Natural killer cell treated with Interleukin-12 subunit alpha and Interleukin-12 subunit beta and Interleukin-15 and Interleukin-18, amount 100 ng/mL, for 72 hours (primary cell): ENCODE data around the gene HUNK. TPM values are rescaled to one million over a fixed set of nuclear protein-coding genes. Genes with fewer than 3 reads are reported as not detected.

Experiments
- ATAC-seq, 2 donors: fragments of 150-1000 bp; cut with Tn5 transposase in 1 of 2; sonication (Bioruptor Pico), chemical (Tn5 transposase) in 1 of 2; 2 replicates each; pipeline ENCODE4 v1.10.0; 2021
- DNase-seq: peaks from one replicate; pipeline ENCODE4 v3.0.0; 2022; ENCODE audit warnings: low spot score
- H3K27ac Mint-ChIP-seq, 2 donors: 1 replicate in 1 of 2; 2 replicates in 1 of 2; pipeline ENCODE4 v1.8.0; 2022; ENCODE audit warnings: mixed read lengths in 2 of 2, mild to moderate bottlenecking in 1 of 2, moderate library complexity in 1 of 2
- H3K27me3 Mint-ChIP-seq, 2 donors: 1 replicate in 1 of 2; 2 replicates in 1 of 2; pipeline ENCODE4 v1.8.0; 2022; ENCODE audit warnings: mixed read lengths in 2 of 2
- H3K36me3 Mint-ChIP-seq: one replicate; pipeline ENCODE4 v1.8.0; 2022; ENCODE audit warnings: mixed read lengths
- H3K4me1 Mint-ChIP-seq, 2 donors: 1 replicate in 1 of 2; 2 replicates in 1 of 2; pipeline ENCODE4 v1.8.0; 2022; ENCODE audit warnings: low read depth in 2 of 2, mixed read lengths in 2 of 2, mild to moderate bottlenecking in 1 of 2
- H3K4me3 Mint-ChIP-seq: one replicate; pipeline ENCODE4 v1.8.0; 2022; ENCODE audit warnings: mixed read lengths
- H3K9me3 Mint-ChIP-seq: 2 replicates; pipeline ENCODE4 v1.8.0; 2022; ENCODE audit warnings: mixed read lengths
- total RNA-seq, 2 donors: library from RNA; stranded (reverse); gene quantifications; one replicate each; pipeline ENCODE4 v1.2.3, GENCODE V29; 2022

HUNK gene
- total RNA-seq, 2 donors from 2014 or later: 0.07 TPM; not detected in 1

DNA sequence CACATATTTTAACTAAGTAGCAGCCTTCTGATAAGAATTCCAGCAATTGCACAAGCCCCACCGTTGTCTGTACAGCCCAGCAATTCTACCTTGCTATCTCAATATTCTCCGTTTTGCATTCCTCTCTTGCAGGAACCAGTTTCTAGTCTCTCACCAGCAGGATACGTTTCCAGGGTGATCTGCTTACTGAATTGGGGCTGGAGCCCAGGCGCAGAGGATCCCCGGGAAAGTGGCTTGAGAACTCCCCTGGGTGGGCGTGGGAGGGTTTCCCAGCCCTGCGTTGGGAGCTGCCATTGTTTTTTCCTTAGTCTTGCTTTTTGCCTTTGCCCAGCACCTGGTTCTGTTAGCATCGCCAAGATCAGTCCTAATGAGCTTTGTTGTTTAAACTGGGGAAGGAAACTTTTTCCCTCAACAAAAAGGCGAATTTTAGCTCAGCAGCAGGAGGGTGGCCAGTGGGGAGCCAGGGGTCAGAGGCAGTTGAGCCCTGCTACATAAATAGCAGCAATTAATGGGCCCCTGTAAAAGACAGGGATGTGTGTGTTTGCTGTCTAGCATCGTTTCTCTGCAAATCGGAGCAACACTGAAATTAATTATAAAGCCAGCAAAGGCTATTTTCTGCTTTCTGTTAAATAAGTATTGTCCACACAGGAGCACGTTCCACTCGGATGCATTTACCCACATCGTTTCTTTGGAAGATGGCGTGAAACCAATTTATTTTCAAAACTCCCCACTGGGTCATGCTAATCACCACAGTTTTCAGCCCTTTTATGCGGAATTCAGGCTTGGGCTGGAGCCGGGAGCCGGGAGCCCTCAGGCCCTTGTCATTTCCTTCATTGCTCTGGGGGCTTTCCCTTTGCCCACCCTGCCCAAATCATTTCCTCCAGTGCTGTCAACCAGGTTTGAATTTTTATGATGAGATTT, 36.6 kb downstream of the HUNK start:
- H3K4me3 Mint-ChIP-seq: no peak overlapping the region
- H3K27me3 Mint-ChIP-seq: peaks cover 23 to 42% of the 10 kb centered on the region in 2 donors
- no peaks in the 10 kb centered on the region for H3K4me1 Mint-ChIP-seq
- ATAC-seq (no peak), DNase-seq (no peak)
- no peaks in the 10 kb centered on the region for H3K36me3 Mint-ChIP-seq
- no peaks in the 10 kb centered on the region for H3K9me3 Mint-ChIP-seq
- no peak overlapping the region for H3K27ac Mint-ChIP-seq

DNA sequence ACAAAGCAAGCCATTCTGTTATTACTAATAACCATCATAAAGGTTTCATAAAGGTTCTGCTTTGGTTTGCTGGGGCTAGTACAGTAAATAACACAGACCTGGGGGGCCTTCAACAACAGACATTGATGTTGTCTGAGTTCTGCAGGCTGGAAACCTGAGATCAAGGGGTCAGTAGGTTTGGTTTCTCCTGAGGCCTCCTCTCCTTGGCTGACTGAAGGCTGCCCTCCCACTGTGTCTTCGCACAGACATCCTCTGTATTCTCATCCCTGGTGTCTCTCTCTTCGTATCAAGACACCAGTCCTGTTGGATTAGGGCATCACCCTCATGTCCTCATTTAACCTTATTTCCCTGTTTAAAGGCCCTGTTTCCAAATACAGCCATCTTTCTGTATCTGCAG, 37.3 kb downstream of the HUNK start:
- no peaks in the 10 kb centered on the region for H3K9me3 Mint-ChIP-seq
- no peaks in the 10 kb centered on the region for H3K36me3 Mint-ChIP-seq
- H3K27ac Mint-ChIP-seq: no peak overlapping the region
- no peak for DNase-seq
- no peaks in the 10 kb centered on the region for H3K4me1 Mint-ChIP-seq
- ATAC-seq: no peak
- no peak overlapping the region for H3K4me3 Mint-ChIP-seq
- H3K27me3 Mint-ChIP-seq: peaks cover 19 to 35% of the 10 kb centered on the region in 2 donors

DNA sequence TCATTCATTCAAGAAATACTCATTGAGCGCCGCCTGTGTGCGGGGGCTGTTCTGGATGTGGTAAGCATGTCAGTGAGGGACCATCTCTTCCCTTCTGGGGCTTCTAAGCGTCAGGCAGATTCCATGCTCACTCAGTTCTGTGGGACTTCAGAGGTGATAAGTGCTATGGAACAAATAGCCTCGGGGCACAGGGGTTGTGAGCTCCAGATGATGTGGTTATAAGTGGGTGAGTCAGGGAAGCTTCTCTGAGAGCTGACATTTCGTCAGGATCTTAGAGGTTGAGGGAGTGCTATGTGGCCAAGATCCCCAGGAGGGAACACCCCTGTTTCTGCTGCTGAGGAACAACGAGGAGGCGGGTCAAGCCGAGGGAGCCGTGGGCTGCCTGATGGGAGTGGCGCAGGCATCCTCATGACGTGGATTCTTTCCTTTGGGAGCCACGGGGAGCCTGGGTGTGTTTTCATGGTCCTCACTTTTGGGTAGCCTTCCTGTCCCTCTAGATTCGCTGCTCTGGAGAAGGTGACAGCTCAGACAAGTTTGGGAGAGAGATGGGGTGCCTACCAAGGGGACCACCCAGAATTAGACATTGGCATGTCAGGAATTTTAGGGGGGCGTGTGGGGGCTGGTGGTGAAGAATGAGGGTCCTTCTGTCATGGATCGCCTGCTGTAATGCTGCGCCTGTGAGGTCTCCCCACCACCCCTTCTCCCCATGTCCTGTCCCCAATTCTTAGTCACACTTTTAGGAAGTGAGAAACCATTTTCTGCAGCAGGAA, 38.5 kb downstream of the HUNK start:
- H3K4me1 Mint-ChIP-seq: no peaks in the 10 kb centered on the region
- H3K27me3 Mint-ChIP-seq: peaks cover 16 to 29% of the 10 kb centered on the region in 2 donors
- DNase-seq: no peak
- H3K9me3 Mint-ChIP-seq: no peaks in the 10 kb centered on the region
- no peak for ATAC-seq
- no peak overlapping the region for H3K27ac Mint-ChIP-seq
- H3K4me3 Mint-ChIP-seq: no peak overlapping the region
- H3K36me3 Mint-ChIP-seq: no peaks in the 10 kb centered on the region

GRCh38 chr21:31912501-31912900, 39.7 kb downstream of the HUNK start:
- no peak overlapping the region for H3K27ac Mint-ChIP-seq
- no peak for ATAC-seq
- peaks cover 14 to 24% of the 10 kb centered on the region in 2 donors for H3K27me3 Mint-ChIP-seq
- no peaks in the 10 kb centered on the region for H3K4me1 Mint-ChIP-seq
- no peak overlapping the region for H3K4me3 Mint-ChIP-seq
- no peak for DNase-seq
- no peaks in the 10 kb centered on the region for H3K9me3 Mint-ChIP-seq
- no peaks in the 10 kb centered on the region for H3K36me3 Mint-ChIP-seq

DNA sequence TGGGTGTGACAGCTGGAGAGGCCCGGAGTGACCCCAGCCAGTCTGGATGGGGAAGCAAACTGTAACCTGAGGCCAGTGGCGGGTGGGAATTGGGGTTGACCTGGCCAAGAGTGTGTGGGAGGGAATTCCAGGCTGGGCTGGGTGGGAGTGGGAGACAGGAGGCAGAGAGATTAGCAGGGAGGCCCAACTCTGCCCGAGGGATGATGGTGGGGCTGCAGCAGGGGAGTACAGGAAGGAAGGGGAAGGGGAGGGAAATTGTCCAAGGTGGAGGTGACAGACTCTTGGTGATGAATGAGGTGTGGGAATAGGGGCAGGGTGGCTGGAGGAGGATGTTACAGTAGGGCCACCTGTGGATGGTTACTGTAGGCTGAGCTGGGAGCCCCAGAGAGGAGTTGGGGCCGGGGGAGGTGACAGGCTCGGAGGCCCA, 40.4 kb downstream of the HUNK start:
- H3K27ac Mint-ChIP-seq: no peak overlapping the region
- DNase-seq (no peak), ATAC-seq (peak; percentile 22 to 24)
- no peaks in the 10 kb centered on the region for H3K36me3 Mint-ChIP-seq
- no peak overlapping the region for H3K4me3 Mint-ChIP-seq
- no peaks in the 10 kb centered on the region for H3K4me1 Mint-ChIP-seq
- peaks cover 13 to 22% of the 10 kb centered on the region in 2 donors for H3K27me3 Mint-ChIP-seq
- no peaks in the 10 kb centered on the region for H3K9me3 Mint-ChIP-seq

- Mint-ChIP-seq H3K4me1 (no peaks in the 10 kb centered on the region), H3K9me3 (no peaks in the 10 kb centered on the region), H3K27me3 (peaks cover 8 to 10% of the 10 kb centered on the region in 2 donors), H3K4me3 (no peak overlapping the region), H3K36me3 (no peaks in the 10 kb centered on the region), H3K27ac (no peak overlapping the region)
- no peak for ATAC-seq
- DNase-seq: no peak
Measured at GRCh38 chr21:31914472-31914871, 41.7 kb downstream of the HUNK start.

DNA sequence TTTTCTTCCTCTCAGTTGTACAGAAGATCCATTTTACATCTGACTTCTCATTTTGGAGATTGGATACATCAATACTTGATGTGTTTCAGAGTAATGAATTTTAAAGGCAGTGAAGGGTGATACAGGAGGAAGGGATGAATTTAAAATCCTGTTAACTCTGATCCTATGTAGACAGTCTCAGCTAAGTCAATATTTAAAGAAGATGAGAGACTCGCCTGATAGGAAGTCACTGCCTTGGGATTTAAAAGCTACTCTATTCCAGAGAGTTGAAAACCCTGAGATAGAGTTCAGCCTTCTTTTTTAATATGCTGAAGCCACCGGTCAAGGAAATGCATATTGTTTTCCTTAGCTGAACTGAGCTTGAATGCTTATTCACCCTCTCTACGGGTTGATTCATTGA, 42.7 kb downstream of the HUNK start:
- DNase-seq (no peak), ATAC-seq (no peak)
- no peak overlapping the region for H3K4me3 Mint-ChIP-seq
- H3K4me1 Mint-ChIP-seq: no peaks in the 10 kb centered on the region
- H3K9me3 Mint-ChIP-seq: no peaks in the 10 kb centered on the region
- H3K27ac Mint-ChIP-seq: no peak overlapping the region
- no peaks in the 10 kb centered on the region for H3K36me3 Mint-ChIP-seq
- peaks cover 8% of the 10 kb centered on the region in 2 donors for H3K27me3 Mint-ChIP-seq

- Mint-ChIP-seq H3K9me3 (no peaks in the 10 kb centered on the region), H3K27me3 (peaks cover 4 to 5% of the 10 kb centered on the region in 2 donors), H3K27ac (no peak overlapping the region), H3K4me1 (no peaks in the 10 kb centered on the region), H3K4me3 (no peak overlapping the region), H3K36me3 (no peaks in the 10 kb centered on the region)
- no peak for DNase-seq
- ATAC-seq: no peak
Measured at GRCh38 chr21:31917108-31917507, 44.3 kb downstream of the HUNK start.

DNA sequence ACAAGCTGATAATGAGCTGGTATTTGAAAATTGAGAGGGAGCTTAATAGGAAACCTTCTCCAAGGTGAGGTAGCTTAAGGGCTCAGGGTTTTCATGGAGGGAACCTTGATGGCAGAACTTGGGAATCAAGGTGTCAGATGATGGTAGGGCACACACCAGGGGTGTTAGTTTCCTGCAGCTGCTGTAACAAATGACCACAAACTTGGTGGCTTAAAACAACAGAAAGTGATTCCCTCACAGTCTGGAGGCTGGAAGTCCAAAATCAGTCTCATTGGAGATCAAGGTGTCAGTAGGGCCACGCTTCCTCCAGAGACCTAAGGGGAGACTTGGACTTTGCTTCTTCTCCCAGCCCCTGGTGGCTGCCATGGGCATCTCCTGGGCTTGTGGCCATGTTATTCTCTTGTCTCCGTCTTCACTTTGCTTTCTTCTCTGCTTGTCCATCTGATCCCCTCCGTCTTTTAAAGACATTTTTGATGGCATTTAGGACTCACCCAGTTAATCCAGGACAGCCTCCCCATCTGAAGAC, 45.5 kb downstream of the HUNK start:
- H3K4me1 Mint-ChIP-seq: no peaks in the 10 kb centered on the region

DNA sequence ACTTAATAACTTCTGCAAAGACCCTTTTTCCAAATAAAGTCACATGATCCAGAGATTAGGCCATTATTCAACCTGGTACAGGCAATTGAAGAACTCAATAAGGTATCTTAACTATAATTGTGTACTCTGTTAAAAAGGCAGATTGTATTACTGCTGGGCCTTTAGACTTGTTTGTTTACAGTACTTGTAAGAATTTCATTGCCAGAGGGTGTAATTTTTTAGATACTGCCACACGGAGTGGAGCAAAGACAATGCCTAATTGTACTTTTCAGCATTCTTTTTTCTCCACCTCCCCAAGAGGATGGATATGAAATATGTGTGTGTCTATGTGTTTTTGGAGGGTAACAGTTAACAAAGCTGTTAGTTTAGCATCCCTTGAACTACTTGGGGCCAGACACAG, 47.5 kb downstream of the HUNK start:
- no peak overlapping the region for H3K4me3 Mint-ChIP-seq
- H3K9me3 Mint-ChIP-seq: no peaks in the 10 kb centered on the region
- no peak for DNase-seq
- H3K4me1 Mint-ChIP-seq: no peaks in the 10 kb centered on the region
- no peak for ATAC-seq
- H3K36me3 Mint-ChIP-seq: no peaks in the 10 kb centered on the region
- H3K27ac Mint-ChIP-seq: no peak overlapping the region
- H3K27me3 Mint-ChIP-seq: peaks cover 7% of the 10 kb centered on the region in 2 donors

More for the DNA sequence above, 45.5 kb downstream of the HUNK start:
- H3K4me3 Mint-ChIP-seq: no peak overlapping the region
- no peaks in the 10 kb centered on the region for H3K36me3 Mint-ChIP-seq
- H3K27me3 Mint-ChIP-seq: peaks cover 7 to 9% of the 10 kb centered on the region in 2 donors
- no peaks in the 10 kb centered on the region for H3K9me3 Mint-ChIP-seq
- no peak overlapping the region for H3K27ac Mint-ChIP-seq
- DNase-seq (no peak), ATAC-seq (no peak)

- Mint-ChIP-seq H3K27ac (no peak overlapping the region), H3K36me3 (no peaks in the 10 kb centered on the region)
Measured at GRCh38 chr21:31921079-31921478, 48.3 kb downstream of the HUNK start.

GRCh38 chr21:31922881-31923280, 50.1 kb downstream of the HUNK start:
- H3K36me3 Mint-ChIP-seq: no peaks in the 10 kb centered on the region
- H3K4me1 Mint-ChIP-seq: no peaks in the 10 kb centered on the region
- no peak for DNase-seq

More at GRCh38 chr21:31921079-31921478, 48.3 kb downstream of the HUNK start:
- DNase-seq (no peak), ATAC-seq (no peak)
- H3K9me3 Mint-ChIP-seq: no peaks in the 10 kb centered on the region
- H3K4me3 Mint-ChIP-seq: no peak overlapping the region
- peaks cover 7% of the 10 kb centered on the region in 2 donors for H3K27me3 Mint-ChIP-seq
- no peaks in the 10 kb centered on the region for H3K4me1 Mint-ChIP-seq

GRCh38 chr21:31923756-31924155, 50.9 kb downstream of the HUNK start:
- H3K4me3 Mint-ChIP-seq: no peak overlapping the region
- ATAC-seq: peak in 1 of 2 donors; percentile 50
- H3K27me3 Mint-ChIP-seq: peaks cover 7 to 10% of the 10 kb centered on the region in 2 donors

More at GRCh38 chr21:31922881-31923280, 50.1 kb downstream of the HUNK start:
- no peak overlapping the region for H3K27ac Mint-ChIP-seq
- peak in 1 of 2 donors; percentile 33 for ATAC-seq
- H3K27me3 Mint-ChIP-seq: peaks cover 7 to 10% of the 10 kb centered on the region in 2 donors
- H3K9me3 Mint-ChIP-seq: no peaks in the 10 kb centered on the region
- H3K4me3 Mint-ChIP-seq: no peak overlapping the region

GRCh38 chr21:31924548-31924947, 51.7 kb downstream of the HUNK start:
- ATAC-seq: no peak
- Mint-ChIP-seq H3K9me3 (no peaks in the 10 kb centered on the region), H3K4me1 (no peaks in the 10 kb centered on the region), H3K27ac (no peak overlapping the region), H3K4me3 (no peak overlapping the region), H3K27me3 (peaks cover 7 to 12% of the 10 kb centered on the region in 2 donors), H3K36me3 (no peaks in the 10 kb centered on the region)
- no peak for DNase-seq

More at GRCh38 chr21:31923756-31924155, 50.9 kb downstream of the HUNK start:
- Mint-ChIP-seq H3K27ac (no peak overlapping the region), H3K4me1 (no peaks in the 10 kb centered on the region), H3K9me3 (no peaks in the 10 kb centered on the region), H3K36me3 (no peaks in the 10 kb centered on the region)
- no peak for DNase-seq
